ENCODE data around the gene RPGR. TPM values are rescaled to one million over a fixed set of nuclear protein-coding genes. Genes with fewer than 3 reads are reported as not detected.

Gene RPGR
- total RNA-seq: 10 to 100 TPM in 3 of 8 experiments, 1 to 10 TPM in 5; 3.6 to 25.7 (median 6.0) TPM

- WGBS, 10 experiments: 27 to 41% methylated on average over 2 to 16 of the region's 67 CpGs; no CpG with 5 or more reads in 8 of the 10 experiments
- in situ Hi-C loops (cut with MboI; ENCODE audit: low pct_unique_long_range_greater_than_20kb in 2 of 9, low sequenced_read_pairs in 9 of 9, unreplicated experiment in 9 of 9): loop anchor here in 2 of 9 experiments (25.0 kb wide), 1 partner anchor 310 kb away; no protein-coding TSS in a partner anchor
- H3K27ac ChIP-seq: peak within 1 kb of the TSS in 1 of 2 donors; percentile 53
- H3K4me3 ChIP-seq: peak within 1 kb of the TSS; percentile 48 to 87 (median 70)
- no peaks in the 10 kb centered on the region for H3K4me1 ChIP-seq (replicated peaks in 1 of 2)
- ATAC-seq (replicated peaks in 6 of 8): peak; percentile 89 to 98 (median 98)
Measured at GRCh38 chrX:38327007-38327774, at the start of gene RPGR. Gene RPGR, minus strand, starts transcription at chrX:38327509. Its CDS starts 142 bp downstream, at chrX:38327367.

- no peak overlapping the region for H3K4me3 ChIP-seq
- ATAC-seq (replicated peaks in 6 of 8): no peak
- WGBS, 10 experiments: 0 to 71% (median 5%) methylated on average over 1 of the region's 1 CpG; no CpG with 5 or more reads in 6 of the 10 experiments
- H3K4me1 ChIP-seq (replicated peaks in 1 of 2): no peaks in the 10 kb centered on the region
- H3K27ac ChIP-seq: no peak overlapping the region
- in situ Hi-C loops (cut with MboI; ENCODE audit: low pct_unique_long_range_greater_than_20kb in 2 of 9, low sequenced_read_pairs in 9 of 9, unreplicated experiment in 9 of 9): no loop called here
Measured at GRCh38 chrX:38376747-38377146, 49.4 kb upstream of the RPGR start.

- Histone ChIP-seq H3K4me1 (replicated peaks in 1 of 2) (no peaks in the 10 kb centered on the region), H3K4me3 (no peak overlapping the region), H3K27ac (no peak overlapping the region)
- peak in 3 of 8 experiments; percentile 52 to 65 (median 54) for ATAC-seq (replicated peaks in 6 of 8)
- 0 to 67% (median 20%) methylated on average over 1 of the region's 1 CpG; no CpG with 5 or more reads in 4 of the 10 experiments for WGBS, 10 experiments
- in situ Hi-C loops (cut with MboI; ENCODE audit: low pct_unique_long_range_greater_than_20kb in 2 of 9, low sequenced_read_pairs in 9 of 9, unreplicated experiment in 9 of 9): no loop called here
Measured at GRCh38 chrX:38375891-38376290, 48.6 kb upstream of the RPGR start.

- 67 to 100% (median 68%) methylated on average over 2 to 3 of the region's 3 CpGs; no CpG with 5 or more reads in 7 of the 10 experiments for WGBS, 10 experiments
- Histone ChIP-seq H3K4me3 (no peak overlapping the region), H3K4me1 (replicated peaks in 1 of 2) (no peaks in the 10 kb centered on the region), H3K27ac (no peak overlapping the region)
- ATAC-seq (replicated peaks in 6 of 8): no peak
- in situ Hi-C loops (cut with MboI; ENCODE audit: low pct_unique_long_range_greater_than_20kb in 2 of 9, low sequenced_read_pairs in 9 of 9, unreplicated experiment in 9 of 9): no loop called here
Measured at GRCh38 chrX:38374431-38374830, 47.1 kb upstream of the RPGR start.

- no peak overlapping the region for H3K4me3 ChIP-seq
- 0 to 100% (median 37%) methylated on average over 1 to 2 of the region's 2 CpGs; no CpG with 5 or more reads in 4 of the 10 experiments for WGBS, 10 experiments
- no peak overlapping the region for H3K27ac ChIP-seq
- in situ Hi-C loops (cut with MboI; ENCODE audit: low pct_unique_long_range_greater_than_20kb in 2 of 9, low sequenced_read_pairs in 9 of 9, unreplicated experiment in 9 of 9): no loop called here
- no peak for ATAC-seq (replicated peaks in 6 of 8)
- no peaks in the 10 kb centered on the region for H3K4me1 ChIP-seq (replicated peaks in 1 of 2)
Measured at GRCh38 chrX:38371641-38372040, 44.3 kb upstream of the RPGR start.

GRCh38 chrX:38368774-38369173, 41.5 kb upstream of the RPGR start:
- 0 to 100% (median 46%) methylated on average over 1 to 2 of the region's 2 CpGs; no CpG with 5 or more reads in 7 of the 10 experiments for WGBS, 10 experiments
- no peak overlapping the region for H3K27ac ChIP-seq
- H3K4me1 ChIP-seq (replicated peaks in 1 of 2): no peaks in the 10 kb centered on the region
- in situ Hi-C loops (cut with MboI; ENCODE audit: low pct_unique_long_range_greater_than_20kb in 2 of 9, low sequenced_read_pairs in 9 of 9, unreplicated experiment in 9 of 9): no loop called here
- no peak for ATAC-seq (replicated peaks in 6 of 8)
- no peak overlapping the region for H3K4me3 ChIP-seq

GRCh38 chrX:38365954-38366353, 38.6 kb upstream of the RPGR start:
- Histone ChIP-seq H3K4me1 (replicated peaks in 1 of 2) (no peaks in the 10 kb centered on the region), H3K27ac (no peak overlapping the region), H3K4me3 (no peak overlapping the region)
- 39 to 100% methylated on average over 1 to 3 of the region's 3 CpGs; no CpG with 5 or more reads in 8 of the 10 experiments for WGBS, 10 experiments
- ATAC-seq (replicated peaks in 6 of 8): no peak
- in situ Hi-C loops (cut with MboI; ENCODE audit: low pct_unique_long_range_greater_than_20kb in 2 of 9, low sequenced_read_pairs in 9 of 9, unreplicated experiment in 9 of 9): no loop called here

- H3K4me3 ChIP-seq: no peak overlapping the region
- in situ Hi-C loops (cut with MboI; ENCODE audit: low pct_unique_long_range_greater_than_20kb in 2 of 9, low sequenced_read_pairs in 9 of 9, unreplicated experiment in 9 of 9): no loop called here
- peaks cover 8% of the 10 kb centered on the region in 2 donors for H3K4me1 ChIP-seq (replicated peaks in 1 of 2)
- no peak overlapping the region for H3K27ac ChIP-seq
- ATAC-seq (replicated peaks in 6 of 8): no peak
Measured at GRCh38 chrX:38363046-38363445, 35.7 kb upstream of the RPGR start.

- no peak overlapping the region for H3K4me3 ChIP-seq
- H3K27ac ChIP-seq: peak overlapping the region; percentile 19 to 57
- H3K4me1 ChIP-seq (replicated peaks in 1 of 2): peaks cover 15 to 17% of the 10 kb centered on the region in 2 donors
- ATAC-seq (replicated peaks in 6 of 8): peak in 5 of 8 experiments; percentile 72 to 94 (median 77)
- 0 to 71% (median 43%) methylated on average over 1 to 4 of the region's 4 CpGs; no CpG with 5 or more reads in 6 of the 10 experiments for WGBS, 10 experiments
- in situ Hi-C loops (cut with MboI; ENCODE audit: low pct_unique_long_range_greater_than_20kb in 2 of 9, low sequenced_read_pairs in 9 of 9, unreplicated experiment in 9 of 9): no loop called here
Measured at GRCh38 chrX:38357747-38358673, 30.7 kb upstream of the RPGR start.

GRCh38 chrX:38356401-38356800, 29.1 kb upstream of the RPGR start:
- H3K27ac ChIP-seq: no peak overlapping the region
- WGBS, 10 experiments: 24% methylated on average over 3 of the region's 8 CpGs; no CpG with 5 or more reads in 9 of the 10 experiments
- peaks cover 15 to 17% of the 10 kb centered on the region in 2 donors for H3K4me1 ChIP-seq (replicated peaks in 1 of 2)
- in situ Hi-C loops (cut with MboI; ENCODE audit: low pct_unique_long_range_greater_than_20kb in 2 of 9, low sequenced_read_pairs in 9 of 9, unreplicated experiment in 9 of 9): no loop called here
- no peak for ATAC-seq (replicated peaks in 6 of 8)
- no peak overlapping the region for H3K4me3 ChIP-seq

GRCh38 chrX:38352362-38352761, 25.1 kb upstream of the RPGR start, which contains the start of gene OTC:
Gene OTC, plus strand, starts transcription at chrX:38352604. Its CDS starts 93 bp downstream, at chrX:38352697.
- 58 to 76% (median 60%) methylated on average over 1 to 4 of the region's 4 CpGs; no CpG with 5 or more reads in 7 of the 10 experiments for WGBS, 10 experiments
- H3K4me1 ChIP-seq (replicated peaks in 1 of 2): peaks cover 3% of the 10 kb centered on the region in 2 donors
- no peak for ATAC-seq (replicated peaks in 6 of 8)

GRCh38 chrX:38351346-38351745, 24.0 kb upstream of the RPGR start:
- in situ Hi-C loops (cut with MboI; ENCODE audit: low pct_unique_long_range_greater_than_20kb in 2 of 9, low sequenced_read_pairs in 9 of 9, unreplicated experiment in 9 of 9): no loop called here
- H3K4me3 ChIP-seq: no peak overlapping the region
- 28 to 100% (median 33%) methylated on average over 1 to 3 of the region's 3 CpGs; no CpG with 5 or more reads in 7 of the 10 experiments for WGBS, 10 experiments
- ATAC-seq (replicated peaks in 6 of 8): no peak
- no peaks in the 10 kb centered on the region for H3K4me1 ChIP-seq (replicated peaks in 1 of 2)
- H3K27ac ChIP-seq: no peak overlapping the region

More at GRCh38 chrX:38352362-38352761, 25.1 kb upstream of the RPGR start, which contains the start of gene OTC:
- H3K4me3 ChIP-seq: no peak within 1 kb of the TSS
- no peak within 1 kb of the TSS for H3K27ac ChIP-seq
- in situ Hi-C loops (cut with MboI; ENCODE audit: low pct_unique_long_range_greater_than_20kb in 2 of 9, low sequenced_read_pairs in 9 of 9, unreplicated experiment in 9 of 9): no loop called here
